HG03442 (cell line): Measurements from ENCODE around the gene FGF11.

Experiments
- ATAC-seq: cut with Tn5 transposase; IDR thresholded peaks from one replicate; pipeline ENCODE4 v1.9.1; 2021; ENCODE audit warnings: mild to moderate bottlenecking, moderate library complexity; ENCODE audit not compliant: unreplicated experiment

FGF11 gene

DNA sequence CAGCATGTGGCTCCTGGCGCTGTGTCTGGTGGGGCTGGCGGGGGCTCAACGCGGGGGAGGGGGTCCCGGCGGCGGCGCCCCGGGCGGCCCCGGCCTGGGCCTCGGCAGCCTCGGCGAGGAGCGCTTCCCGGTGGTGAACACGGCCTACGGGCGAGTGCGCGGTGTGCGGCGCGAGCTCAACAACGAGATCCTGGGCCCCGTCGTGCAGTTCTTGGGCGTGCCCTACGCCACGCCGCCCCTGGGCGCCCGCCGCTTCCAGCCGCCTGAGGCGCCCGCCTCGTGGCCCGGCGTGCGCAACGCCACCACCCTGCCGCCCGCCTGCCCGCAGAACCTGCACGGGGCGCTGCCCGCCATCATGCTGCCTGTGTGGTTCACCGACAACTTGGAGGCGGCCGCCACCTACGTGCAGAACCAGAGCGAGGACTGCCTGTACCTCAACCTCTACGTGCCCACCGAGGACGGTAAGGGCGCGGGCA, 31.0 kb upstream of the FGF11 start:
- ATAC-seq = no peak

DNA sequence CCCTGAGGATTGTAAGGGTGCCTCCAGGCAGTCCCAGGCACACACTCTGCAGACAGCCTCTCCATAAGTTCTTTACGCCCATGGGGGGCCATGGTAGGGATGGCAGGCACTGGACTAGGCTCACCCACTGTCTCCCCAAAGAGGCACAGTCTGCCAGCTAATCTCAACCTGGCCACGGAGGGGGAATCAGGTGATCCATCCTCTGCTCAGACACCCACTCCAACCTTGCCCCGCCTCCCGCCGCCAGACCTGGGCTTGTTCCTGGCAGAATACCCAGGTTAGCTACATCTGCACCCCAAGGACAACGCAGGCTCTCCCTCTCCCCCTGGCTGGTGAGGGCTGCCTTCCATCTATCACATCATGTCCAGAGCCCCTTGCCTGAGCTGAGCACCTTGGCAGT, 30.4 kb upstream of the FGF11 start:
- ATAC-seq = no peak

DNA sequence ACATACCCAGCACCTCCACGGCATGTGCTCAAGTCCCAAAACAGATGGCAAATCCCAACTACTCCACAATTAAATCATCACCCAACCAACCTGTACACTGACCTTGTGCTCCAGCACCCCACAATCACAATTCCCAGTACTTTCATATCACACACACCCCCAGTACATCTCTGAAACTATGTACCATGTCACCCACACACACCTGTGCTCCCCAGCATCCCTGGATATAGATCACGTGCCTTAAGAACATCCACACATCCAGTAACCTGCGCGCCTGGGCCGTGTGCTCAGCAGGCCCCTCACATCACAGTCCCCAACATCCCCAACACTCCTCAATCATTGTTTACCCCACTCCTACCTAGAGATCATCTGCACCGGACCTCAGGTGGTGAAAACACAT, 29.6 kb upstream of the FGF11 start:
- no peak for ATAC-seq

DNA sequence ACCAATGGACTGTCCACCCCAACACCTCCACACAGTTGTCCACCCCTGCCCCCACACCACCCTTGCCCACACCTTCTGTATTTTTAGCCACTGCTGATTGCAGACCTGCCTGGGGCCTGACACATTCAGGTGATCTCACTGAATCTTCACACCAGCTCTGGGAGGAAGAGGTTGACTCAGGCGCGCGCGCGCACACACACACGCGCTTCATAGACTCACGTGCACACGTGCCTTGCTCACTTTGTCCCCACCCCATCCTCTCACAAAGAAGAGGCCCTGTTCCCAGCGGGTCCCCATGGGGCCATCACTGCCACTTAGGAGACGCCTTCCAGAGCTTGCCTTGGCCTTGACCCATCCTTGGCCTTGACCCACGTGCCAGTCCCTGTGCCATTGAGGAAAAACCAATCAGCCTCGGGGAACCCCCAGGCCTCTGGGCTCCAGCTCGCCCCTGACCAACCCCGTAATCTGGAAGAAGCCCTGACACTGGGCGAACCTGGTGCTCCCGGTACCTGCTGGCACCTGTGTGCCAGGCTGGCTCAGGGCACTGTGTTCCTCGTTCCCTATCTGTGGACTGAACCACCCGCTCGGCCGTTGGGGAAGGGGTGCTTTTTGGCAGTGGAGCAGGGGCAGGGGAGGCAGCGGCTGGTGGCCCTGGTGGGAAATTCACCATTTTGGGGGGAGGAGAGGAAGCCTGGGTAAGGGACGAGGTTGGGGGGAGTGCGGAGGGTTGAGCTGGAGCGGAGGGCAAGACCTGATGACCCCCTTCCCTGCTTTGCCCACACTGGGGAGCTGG, 28.5 kb upstream of the FGF11 start:
- no peak for ATAC-seq

DNA sequence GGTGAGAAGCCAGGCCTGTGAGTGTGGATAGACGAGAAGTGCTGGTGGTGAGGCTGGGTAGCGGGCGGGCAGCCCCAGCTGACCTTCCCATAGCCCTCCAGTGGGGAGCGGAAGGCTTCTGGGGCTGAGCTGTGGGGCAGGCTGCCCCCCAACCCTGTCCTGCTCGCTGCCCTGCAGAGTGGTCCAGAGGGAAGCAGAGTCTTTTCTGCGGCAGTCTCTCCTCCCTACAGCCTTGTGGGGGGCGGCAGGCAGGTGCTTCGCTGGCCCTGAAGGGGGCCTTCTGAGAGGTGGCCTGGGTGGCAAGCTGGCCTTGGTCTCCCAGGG, 27.9 kb upstream of the FGF11 start:
- ATAC-seq = no peak

DNA sequence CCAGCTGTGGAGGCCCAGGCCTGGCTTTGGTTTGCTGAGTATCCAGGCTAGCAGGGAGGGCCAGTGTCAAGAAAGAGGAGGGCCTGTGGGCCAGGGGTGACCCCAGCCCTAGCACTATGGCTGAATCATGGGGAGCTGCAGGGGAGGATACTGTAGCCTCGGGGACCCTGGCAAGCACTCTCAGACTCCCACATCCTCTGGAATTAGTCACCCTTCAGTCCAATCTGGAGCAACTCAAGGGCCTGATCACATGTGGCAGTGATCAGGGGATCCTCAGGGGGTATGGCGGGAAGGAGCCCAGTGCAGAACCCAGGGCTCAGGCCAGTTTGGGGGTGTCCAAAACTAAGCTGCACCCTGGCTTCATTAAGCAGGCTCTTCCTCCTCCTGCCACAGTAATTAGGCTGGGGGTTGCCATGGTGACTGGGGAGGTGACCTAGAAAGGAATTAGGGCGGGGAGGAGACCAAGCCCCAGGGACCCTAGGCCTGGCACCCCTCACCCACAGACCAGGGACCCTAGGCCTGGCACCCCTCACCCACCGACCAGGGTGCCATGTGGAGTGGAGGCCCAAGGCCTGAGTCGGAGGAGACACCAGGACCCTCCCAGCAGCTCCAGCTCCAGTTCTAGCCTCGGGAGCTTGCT, 25.8 kb upstream of the FGF11 start:
- ATAC-seq = no peak

DNA sequence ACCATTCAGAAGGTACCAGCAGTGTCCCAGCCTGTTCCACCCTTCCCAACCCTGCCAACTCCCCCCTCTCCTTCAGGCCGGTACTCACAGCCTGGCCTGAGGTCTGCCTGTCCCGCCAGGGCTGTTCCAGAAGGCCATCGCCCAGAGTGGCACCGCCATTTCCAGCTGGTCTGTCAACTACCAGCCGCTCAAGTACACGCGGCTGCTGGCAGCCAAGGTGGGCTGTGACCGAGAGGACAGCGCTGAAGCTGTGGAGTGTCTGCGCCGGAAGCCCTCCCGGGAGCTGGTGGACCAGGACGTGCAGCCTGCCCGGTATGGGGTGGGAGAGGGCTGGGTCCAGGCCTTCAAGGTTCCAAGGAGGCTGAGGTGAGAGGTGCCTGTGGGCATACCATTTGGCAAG, 24.5 kb upstream of the FGF11 start:
- no peak for ATAC-seq

DNA sequence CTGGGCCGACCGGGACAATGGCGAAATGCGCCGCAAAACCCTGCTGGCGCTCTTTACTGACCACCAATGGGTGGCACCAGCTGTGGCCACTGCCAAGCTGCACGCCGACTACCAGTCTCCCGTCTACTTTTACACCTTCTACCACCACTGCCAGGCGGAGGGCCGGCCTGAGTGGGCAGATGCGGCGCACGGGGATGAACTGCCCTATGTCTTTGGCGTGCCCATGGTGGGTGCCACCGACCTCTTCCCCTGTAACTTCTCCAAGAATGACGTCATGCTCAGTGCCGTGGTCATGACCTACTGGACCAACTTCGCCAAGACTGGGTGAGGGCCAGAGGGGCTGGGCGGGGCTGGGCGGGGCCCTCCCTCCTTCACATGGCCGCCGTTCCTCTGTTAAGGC, 23.5 kb upstream of the FGF11 start:
- no peak for ATAC-seq

DNA sequence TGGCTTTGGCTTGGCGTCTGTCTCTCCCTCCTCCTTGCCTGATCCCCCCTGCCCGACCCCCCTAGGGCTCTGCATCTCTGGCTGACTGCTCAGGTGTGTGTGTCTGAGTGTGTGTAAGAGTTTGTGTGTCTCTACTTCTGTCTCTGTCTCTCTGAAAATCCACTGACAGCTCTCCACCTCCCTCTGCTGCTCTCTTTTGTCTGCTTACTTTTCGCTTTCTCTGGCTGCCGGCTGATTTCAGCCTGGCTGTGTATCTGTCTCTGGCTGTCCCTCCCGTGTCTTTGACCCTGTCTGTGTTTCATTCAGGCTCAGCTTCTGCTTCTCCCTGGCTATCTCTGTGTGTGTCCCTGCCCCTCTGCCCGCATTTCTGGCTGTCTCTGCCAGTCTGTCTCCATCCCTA, 23.0 kb upstream of the FGF11 start:
- ATAC-seq = no peak

DNA sequence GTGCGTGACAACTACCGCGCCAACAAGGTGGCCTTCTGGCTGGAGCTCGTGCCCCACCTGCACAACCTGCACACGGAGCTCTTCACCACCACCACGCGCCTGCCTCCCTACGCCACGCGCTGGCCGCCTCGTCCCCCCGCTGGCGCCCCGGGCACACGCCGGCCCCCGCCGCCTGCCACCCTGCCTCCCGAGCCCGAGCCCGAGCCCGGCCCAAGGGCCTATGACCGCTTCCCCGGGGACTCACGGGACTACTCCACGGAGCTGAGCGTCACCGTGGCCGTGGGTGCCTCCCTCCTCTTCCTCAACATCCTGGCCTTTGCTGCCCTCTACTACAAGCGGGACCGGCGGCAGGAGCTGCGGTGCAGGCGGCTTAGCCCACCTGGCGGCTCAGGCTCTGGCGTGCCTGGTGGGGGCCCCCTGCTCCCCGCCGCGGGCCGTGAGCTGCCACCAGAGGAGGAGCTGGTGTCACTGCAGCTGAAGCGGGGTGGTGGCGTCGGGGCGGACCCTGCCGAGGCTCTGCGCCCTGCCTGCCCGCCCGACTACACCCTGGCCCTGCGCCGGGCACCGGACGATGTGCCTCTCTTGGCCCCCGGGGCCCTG, 22.2 kb upstream of the FGF11 start:
- no peak for ATAC-seq

DNA sequence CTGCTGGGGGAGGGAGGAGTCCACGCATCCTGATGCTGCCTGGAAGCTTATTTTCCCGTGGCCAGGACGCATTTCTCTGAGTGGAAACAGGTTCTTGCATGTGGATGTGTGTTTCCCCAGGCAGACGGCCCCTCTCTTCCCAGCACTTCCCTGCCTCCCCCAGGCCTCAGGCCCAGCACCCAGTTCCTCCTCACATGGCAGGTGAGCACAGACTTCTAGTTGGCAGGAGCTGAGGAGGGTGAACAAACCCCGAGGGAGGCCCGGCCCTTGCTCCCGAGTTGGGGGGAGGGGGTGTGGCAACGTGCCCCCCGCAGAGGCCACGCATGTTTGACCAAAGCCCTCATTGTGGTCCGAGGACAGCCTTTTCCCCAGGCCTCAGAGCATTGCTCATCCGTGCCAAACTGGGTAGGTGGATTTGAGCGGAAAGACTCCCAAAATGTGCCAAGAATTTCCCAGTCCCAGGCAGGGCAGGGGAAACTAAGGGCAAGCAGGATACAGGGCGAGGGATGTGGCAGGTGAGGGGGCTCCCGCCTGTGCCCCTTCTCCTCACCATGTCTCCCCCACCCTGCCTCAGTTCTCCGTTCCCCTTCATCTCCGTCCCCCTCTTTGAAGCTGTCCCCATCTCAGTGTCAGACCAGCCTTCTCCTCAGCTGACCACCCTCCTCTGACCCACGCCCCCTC, 20.7 kb upstream of the FGF11 start:
- no peak for ATAC-seq

DNA sequence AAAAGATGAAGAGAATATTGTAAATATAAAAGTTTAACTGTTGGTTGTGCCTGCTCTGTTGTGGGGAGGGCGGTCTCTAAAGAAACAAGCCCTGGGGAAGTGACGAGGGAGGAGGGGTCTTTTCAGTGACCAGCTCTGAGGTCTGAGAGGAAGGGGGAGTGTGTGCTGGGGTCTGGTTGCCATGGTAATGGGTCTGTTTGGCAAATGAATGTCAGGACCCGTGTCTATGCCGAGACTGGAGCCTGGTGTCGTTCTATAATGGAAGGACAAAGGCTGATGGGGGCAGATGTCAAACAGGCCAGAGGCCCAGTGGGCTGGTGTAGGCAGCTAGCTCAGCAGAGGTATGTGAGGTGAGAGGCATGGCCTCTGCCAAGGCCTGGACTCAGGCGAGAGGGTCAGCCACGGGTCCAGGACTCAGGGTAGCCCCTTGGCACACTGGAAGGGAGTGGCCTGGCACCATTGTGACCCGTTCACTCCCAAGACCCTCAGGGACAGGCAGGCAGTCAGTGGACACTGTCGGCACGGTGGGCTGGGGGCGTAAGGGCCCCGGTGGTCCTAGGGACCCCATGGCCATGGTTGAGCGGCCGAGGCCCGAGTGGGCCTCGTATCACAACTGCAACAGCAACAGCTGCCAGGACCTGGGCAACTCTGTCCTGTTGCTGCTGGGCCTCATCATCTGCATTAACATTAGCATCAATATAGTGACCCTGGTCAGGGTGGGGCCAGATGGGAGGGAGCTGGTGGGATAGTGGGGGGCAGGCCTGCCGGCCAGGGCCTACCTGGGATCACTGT, 19.3 kb upstream of the FGF11 start, which contains the start of gene SPEM1:
TSS of gene SPEM1 (plus strand) at position 506 of the 792 bp plus-strand sequence. CDS start at position 567, 61 bp downstream.
- ATAC-seq = no peak

DNA sequence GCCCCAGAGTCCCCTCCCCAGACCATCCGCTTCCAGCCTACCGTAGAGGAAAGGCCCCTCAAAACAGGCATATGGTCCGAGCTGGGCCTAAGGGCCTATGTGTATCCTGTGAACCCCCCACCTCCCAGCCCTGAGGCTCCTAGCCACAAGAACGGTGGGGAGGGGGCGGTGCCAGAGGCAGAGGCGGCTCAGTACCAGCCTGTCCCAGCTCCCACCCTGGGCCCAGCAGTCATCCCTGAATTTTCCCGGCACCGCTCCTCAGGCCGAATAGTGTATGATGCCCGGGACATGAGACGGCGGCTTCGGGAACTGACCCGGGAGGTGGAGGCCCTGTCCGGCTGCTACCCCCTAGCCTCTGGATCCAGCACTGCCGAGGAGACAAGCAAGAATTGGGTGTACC, 18.1 kb upstream of the FGF11 start:
- ATAC-seq = no peak

DNA sequence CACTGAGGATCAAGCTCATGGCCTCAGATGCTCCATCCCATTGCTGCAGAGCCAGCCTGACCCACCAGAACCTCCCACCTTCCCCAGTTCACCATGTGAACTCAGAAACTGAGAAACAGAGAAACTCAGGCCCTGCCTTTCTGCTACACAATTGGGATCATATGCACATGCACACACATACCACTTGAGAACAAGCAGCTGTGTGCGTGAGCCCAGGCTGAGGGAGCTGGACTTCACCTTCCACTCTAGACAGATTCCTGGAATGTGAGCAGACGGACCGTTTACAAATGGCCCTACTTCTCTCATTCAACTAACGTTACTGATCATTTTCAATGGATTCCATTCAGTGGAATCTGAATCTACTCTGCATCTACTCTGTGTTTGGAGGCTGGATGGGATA, 15.6 kb upstream of the FGF11 start:
- no peak for ATAC-seq

DNA sequence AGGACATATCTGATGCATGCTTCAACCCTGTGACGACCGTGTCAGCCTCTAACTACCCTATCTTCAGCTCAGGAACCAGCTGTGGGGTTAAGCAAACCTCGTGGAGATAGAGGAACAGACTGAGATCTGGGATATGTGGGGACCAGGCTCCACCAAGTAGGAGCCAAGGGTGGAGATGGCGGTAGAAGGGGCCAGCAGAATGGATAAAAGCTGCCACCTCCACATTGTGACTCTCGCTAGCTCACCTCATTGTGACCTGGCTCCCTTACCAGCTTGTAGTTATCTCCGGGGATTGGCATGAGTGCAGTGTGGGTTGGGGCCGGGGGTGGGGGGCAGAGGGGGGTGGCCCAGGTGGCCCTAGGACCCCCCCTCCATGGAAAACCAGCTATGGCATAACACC, 14.0 kb upstream of the FGF11 start, which contains the start of gene SPEM2:
TSS of gene SPEM2 (plus strand) at position 301 of the 400 bp plus-strand sequence. CDS start at position 374, 73 bp downstream.
- ATAC-seq = no peak

DNA sequence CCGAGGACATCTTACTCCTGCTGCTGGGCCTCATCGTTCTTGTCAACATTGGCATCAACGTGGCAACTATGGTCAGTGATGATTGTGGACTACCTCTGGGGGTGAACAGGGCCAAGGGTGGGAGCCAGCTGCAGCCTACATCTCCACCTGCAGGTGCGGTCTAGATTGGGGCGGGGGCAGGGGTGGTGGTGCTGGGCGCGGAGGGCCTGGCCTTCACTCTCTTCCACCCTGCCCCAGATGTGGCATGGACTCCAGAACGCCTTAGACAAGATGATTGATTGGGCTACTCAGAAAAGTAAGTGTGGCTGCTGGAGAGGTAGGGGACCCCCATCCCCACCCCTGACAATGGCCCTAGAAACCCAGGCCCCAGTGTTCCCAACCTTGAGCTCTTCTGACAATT, 13.6 kb upstream of the FGF11 start:
- no peak for ATAC-seq

DNA sequence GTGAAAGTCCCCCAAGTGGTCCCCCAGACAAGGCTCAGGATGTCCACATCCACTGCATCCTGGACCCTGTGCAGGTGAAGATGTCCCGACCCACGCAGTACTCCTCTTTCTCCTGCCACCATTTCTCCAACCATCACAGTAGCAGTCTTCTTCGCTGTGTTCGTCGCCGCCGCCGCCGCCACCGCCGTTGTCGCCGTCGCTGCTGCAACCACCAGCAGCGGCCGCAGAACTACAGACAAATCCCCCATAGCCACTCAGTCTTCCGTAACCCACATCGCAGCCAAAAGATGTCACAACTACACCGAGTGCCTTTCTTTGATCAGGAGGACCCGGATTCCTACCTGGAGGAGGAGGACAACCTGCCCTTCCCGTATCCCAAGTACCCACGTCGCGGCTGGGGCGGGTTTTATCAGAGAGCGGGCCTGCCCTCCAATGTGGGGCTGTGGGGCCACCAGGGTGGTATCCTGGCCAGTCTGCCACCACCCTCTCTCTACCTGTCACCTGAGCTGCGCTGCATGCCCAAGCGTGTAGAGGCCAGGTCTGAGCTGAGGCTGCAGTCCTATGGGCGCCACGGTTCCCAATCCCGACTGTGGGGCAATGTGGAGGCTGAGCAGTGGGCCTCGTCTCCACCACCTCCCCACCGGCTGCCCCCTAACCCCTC, 13.0 kb upstream of the FGF11 start:
- ATAC-seq = no peak

DNA sequence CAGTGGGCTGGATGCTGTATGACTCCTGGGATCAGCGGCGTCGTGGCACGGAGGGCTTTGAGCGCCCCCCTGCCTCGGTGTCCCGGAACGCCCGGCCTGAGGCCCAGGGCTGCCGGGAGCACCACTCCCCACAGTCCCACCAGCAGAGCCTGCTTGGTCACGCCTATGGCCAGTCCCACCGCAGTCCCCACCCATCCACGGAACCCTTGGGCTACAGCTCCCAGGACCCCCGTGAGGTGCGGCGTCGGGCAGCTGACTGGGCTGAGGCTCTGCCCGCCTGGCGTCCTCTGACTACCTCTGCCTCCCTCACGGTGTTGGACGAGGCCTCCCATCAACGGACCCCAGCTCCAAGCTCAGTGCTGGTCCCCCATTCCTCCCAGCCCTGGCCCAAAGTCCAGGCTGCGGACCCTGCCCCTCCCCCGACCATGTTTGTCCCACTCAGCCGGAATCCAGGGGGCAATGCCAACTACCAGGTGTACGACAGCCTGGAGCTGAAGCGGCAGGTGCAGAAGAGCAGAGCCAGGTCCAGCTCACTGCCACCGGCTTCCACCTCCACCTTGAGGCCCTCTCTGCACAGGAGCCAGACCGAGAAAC, 12.3 kb upstream of the FGF11 start:
- no peak for ATAC-seq

DNA sequence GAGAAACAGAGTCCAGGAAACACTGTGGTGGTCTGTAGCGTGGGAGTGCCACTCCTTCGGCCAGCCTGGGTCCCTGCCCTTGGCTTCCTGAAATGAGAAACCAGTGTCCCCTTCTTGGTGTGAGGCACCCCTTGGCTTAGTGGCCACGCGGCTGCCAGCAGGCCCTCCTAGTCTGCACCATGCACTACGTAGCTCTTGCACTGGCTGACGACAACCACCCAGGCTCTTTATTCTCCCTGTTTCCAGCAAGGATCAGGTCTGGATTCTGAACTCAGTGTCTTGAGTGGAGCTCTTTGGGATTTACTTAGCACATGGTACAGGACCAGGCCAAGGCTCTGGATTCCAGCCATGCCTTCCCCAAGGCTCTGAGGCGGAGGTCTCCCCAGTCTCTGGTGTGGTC, 11.8 kb upstream of the FGF11 start:
- ATAC-seq = no peak

DNA sequence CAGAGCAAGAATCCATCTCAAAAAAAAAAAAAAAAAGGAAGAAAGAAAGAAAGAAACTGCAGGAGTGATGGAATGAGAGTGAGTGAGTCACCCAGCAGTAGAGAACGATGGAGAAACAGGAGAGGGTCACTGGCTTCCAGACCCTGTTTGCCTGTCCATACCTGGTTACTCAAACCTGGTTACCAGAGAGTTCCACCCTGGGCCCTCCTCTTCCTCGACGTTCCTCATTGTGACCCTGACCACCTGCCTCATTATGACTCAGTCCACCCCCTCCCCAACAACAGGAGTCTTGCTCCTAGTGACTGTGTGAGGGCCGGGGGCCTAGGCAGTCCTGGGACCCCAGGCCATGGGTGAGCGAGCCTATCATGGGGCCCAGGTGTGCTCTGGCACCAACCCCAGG, 10.8 kb upstream of the FGF11 start, which contains the start of gene SPEM3:
TSS of gene SPEM3 (plus strand) at position 301 of the 400 bp plus-strand sequence. CDS start at position 347, 46 bp downstream.
- no peak for ATAC-seq
